Kidney (tissue), 14 donors: ENCODE results near the gene ASGR1. TPM values are rescaled to one million over a fixed set of nuclear protein-coding genes. Genes with fewer than 3 reads are reported as not detected.
"Not testable (repeated sequence)": the region's sequence is repeated elsewhere in the genome, so short reads cannot be mapped to it uniquely, and the experiment has no call there.

Experiments
- DNase-seq, 5 donors: peaks; one replicate each; pipeline ENCODE4 v3.0.0-alpha.2; 2013 to 2020
- FAIRE-seq: peaks from 2 replicates; lab custom pipeline; 2012; peaks lifted over from hg19 to GRCh38; lab: Jason Lieb, UNC
- H3K27ac ChIP-seq, 2 donors: one replicate each; pipeline ENCODE4 v1.7.0; 2013; ENCODE audit warnings: low read depth in 2 of 2, low read length in 2 of 2, inconsistent platforms in 1 of 2
- H3K27me3 ChIP-seq: one replicate; pipeline ENCODE4 v1.7.1; 2013; ENCODE audit warnings: low read length, inconsistent platforms; ENCODE audit not compliant: control insufficient read depth, insufficient read depth
- H3K36me3 ChIP-seq, 3 donors: one replicate each; pipeline versions ENCODE4 v1.7.0 to v1.7.1; 2013; ENCODE audit warnings: low read length in 3 of 3, control low read depth in 1 of 3, inconsistent platforms in 1 of 3; ENCODE audit not compliant: insufficient read depth in 3 of 3, control insufficient read depth in 2 of 3
- H3K4me1 ChIP-seq, 3 donors: one replicate each; pipeline versions ENCODE4 v1.7.0 to v1.7.1; 2013; ENCODE audit warnings: low read length in 3 of 3, inconsistent platforms in 1 of 3, low read depth in 1 of 3; ENCODE audit not compliant: control insufficient read depth in 2 of 3, insufficient read depth in 2 of 3
- H3K4me3 ChIP-seq, 3 donors: one replicate each; pipeline versions ENCODE4 v1.7.0 to v1.8.1; 2013; ENCODE audit warnings: low read length in 3 of 3, control low read depth in 1 of 3, inconsistent platforms in 1 of 3
- H3K9ac ChIP-seq, 3 donors: one replicate each; pipeline versions ENCODE4 v1.7.0 to v1.7.1; 2013; ENCODE audit warnings: low read length in 3 of 3, control low read depth in 1 of 3, inconsistent platforms in 1 of 3
- H3K9me3 ChIP-seq, 3 donors: one replicate each; pipeline versions ENCODE4 v1.7.0 to v1.7.1; 2013; ENCODE audit warnings: low read length in 3 of 3, control low read depth in 1 of 3, inconsistent platforms in 1 of 3; ENCODE audit not compliant: control insufficient read depth in 2 of 3, insufficient read depth in 1 of 3
- CTCF ChIP-seq: IDR thresholded peaks from 3 replicates; pipeline ENCODE4 v1.5.1; 2012; ENCODE audit warnings: mild to moderate bottlenecking, moderate library complexity, borderline replicate concordance; ENCODE audit not compliant: insufficient read depth; ENCODE audit errors: extremely low read depth
- intact Hi-C: fragments of 100-400 bp; cut with DNase I; formaldehyde crosslinking; loops from one replicate; pipeline ENCODE4 v1.11.1; 2022
- polyA plus RNA-seq: library from polyadenylated mRNA; stranded (reverse); fragments of 350-450 nt; fragmentation: Illumina TruSeq; extraction: RNeasy Lipid Tissue Mini Kit (QIAGEN cat#74804); gene quantifications from one replicate; pipeline ENCODE4 v1.2.3, GENCODE V29; 2014; ENCODE audit warnings: low read depth, low replicate concordance; ENCODE audit not compliant: insufficient read depth
- total RNA-seq: library from RNA; stranded (reverse); fragmentation: NEBNext Ultra II Directional; extraction: Animal tissue kit (Norgen Biotek cat#: 25700); gene quantifications from one replicate; pipeline ENCODE4 v1.2.1, GENCODE V29; 2021
- donor health status: control.
- donor health status: control.
- donor health status: control.
- donor health status: control.
- donor health status: control.
- donor health status: DM: yes; HTN: yes; CAD: no.
- donor health status: Normal renal cell carcinoma (clear cell type).

Gene ASGR1
- total and polyA plus RNA-seq, 2 donors from 2014 or later, result 1.4 to 2.1 TPM

- intact Hi-C loops, result no loop called here
- Histone ChIP-seq H3K27ac (no peak overlapping the region), H3K27me3 (no peaks in the 10 kb centered on the region), H3K9ac (no peak overlapping the region), H3K9me3 (no peaks in the 10 kb centered on the region), H3K36me3 (no peaks in the 10 kb centered on the region), H3K4me3 (no peak overlapping the region), H3K4me1 (peaks cover 7 to 10% (median 10%) of the 10 kb centered on the region in 3 donors)
- DNase-seq (no peak), FAIRE-seq (no peak)
- TF ChIP-seq CTCF, result no peak
Measured at GRCh38 chr17:7174603-7175326, 4.4 kb downstream of the ASGR1 start.

- peaks cover 0 to 5% (median 0%) of the 10 kb centered on the region in 3 donors for H3K9me3 ChIP-seq
Measured at GRCh38 chr17:7173687-7174602, 5.2 kb downstream of the ASGR1 start.

GRCh38 chr17:7172522-7173191 lies 6.5 kb downstream of the ASGR1 start:
- H3K27me3 ChIP-seq, intact Hi-C loops, FAIRE-seq: not testable (repeated sequence)

More at GRCh38 chr17:7173687-7174602, 5.2 kb downstream of the ASGR1 start:
- FAIRE-seq, result no peak
- no peak overlapping the region for H3K4me3 ChIP-seq
- intact Hi-C loops, result no loop called here
- peaks cover 7 to 10% (median 10%) of the 10 kb centered on the region in 3 donors for H3K4me1 ChIP-seq
- no peaks in the 10 kb centered on the region for H3K36me3 ChIP-seq
- H3K27ac ChIP-seq, result no peak overlapping the region
- peak; percentile 76 to 85 (median 79) for DNase-seq
- no peak overlapping the region for H3K9ac ChIP-seq
- H3K27me3 ChIP-seq, result no peaks in the 10 kb centered on the region
- TF ChIP-seq CTCF, result no peak

GRCh38 chr17:7169565-7169908 lies 9.6 kb downstream of the ASGR1 start:
- intact Hi-C loops, H3K36me3 ChIP-seq, FAIRE-seq, H3K9me3 ChIP-seq, H3K27me3 ChIP-seq, H3K4me1 ChIP-seq, H3K27ac ChIP-seq, H3K4me3 ChIP-seq, H3K9ac ChIP-seq: not testable (repeated sequence)
- DNase-seq, result peak in 1 of 5 donors; percentile 16

More at GRCh38 chr17:7172522-7173191, 6.5 kb downstream of the ASGR1 start:
- H3K9me3 ChIP-seq, H3K27ac ChIP-seq, H3K4me3 ChIP-seq, H3K9ac ChIP-seq, H3K36me3 ChIP-seq: not testable (repeated sequence)
- DNase-seq, result peak in 1 of 5 donors; percentile 14
- H3K4me1 ChIP-seq, result peaks cover 6 to 10% (median 7%) of the 10 kb centered on the region in 3 donors

- peak in 1 of 5 donors; percentile 1 for DNase-seq
- H3K9ac ChIP-seq, H3K36me3 ChIP-seq, H3K27ac ChIP-seq, H3K27me3 ChIP-seq, H3K4me3 ChIP-seq, H3K9me3 ChIP-seq, H3K4me1 ChIP-seq, FAIRE-seq, intact Hi-C loops: not testable (repeated sequence)
Measured at GRCh38 chr17:7168841-7169564, 10.2 kb downstream of the ASGR1 start.
